NCI-H2227 (cell line): ENCODE measurements around the gene SIGLEC1.

Experiments used
- DNase-seq: peaks from one replicate; lab custom pipeline; 2025; ENCODE audit not compliant: unreplicated experiment; lab: John Stamatoyannopoulos, UW

SIGLEC1 gene

DNA sequence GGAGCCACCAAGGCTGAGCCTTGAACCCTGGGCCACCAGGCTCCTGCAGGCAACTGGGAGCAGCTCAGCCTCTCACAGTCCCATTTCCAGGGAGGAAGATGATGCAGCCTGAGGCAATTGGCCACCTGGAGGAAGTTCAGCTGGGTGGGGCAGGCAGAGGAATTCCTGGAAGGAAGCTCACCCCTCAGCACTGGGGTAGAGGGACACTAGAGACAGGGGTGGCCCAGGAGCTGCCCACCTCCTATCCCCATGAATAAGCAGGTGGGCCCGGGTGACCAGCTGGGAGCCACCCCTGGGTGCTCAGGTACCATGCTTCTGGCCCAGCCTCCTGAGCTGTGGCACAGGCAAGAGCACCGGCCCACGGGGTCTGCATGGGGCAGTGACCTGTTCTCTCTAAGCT lies 16.5 kb upstream of the SIGLEC1 start:
- DNase-seq = no peak

GRCh38 chr20:3728354-3728753 lies 16.0 kb upstream of the SIGLEC1 start:
- no peak for DNase-seq

DNA sequence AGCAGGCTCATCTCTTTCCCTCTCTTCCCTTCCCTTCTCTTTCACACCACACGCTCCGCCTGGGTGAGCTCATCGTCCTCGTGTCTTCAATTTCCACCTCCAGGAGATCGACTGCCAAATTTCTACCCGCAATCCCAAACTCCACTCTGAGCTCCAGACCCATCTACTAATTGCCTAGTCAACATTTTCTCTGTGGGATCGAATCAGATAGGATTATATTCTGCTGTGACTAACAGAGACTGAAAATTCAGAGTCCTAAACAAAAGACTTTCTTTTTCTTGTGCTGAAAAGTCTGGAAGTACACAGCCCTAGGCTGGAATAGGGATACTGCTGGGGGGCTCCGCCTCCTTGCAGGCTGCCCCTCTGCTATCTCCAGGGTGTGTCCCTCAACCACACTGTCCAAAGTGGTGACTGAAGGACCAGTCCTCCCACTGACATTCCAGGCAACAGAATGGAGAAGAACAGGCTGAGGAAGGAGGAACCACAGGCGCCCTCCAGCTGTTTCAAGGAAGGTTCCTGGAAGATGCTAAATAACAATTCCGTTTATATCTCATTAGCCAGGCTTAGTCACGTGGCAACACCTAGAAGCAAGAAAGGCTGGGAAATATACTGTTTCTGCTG lies 15.1 kb upstream of the SIGLEC1 start:
- no peak for DNase-seq

DNA sequence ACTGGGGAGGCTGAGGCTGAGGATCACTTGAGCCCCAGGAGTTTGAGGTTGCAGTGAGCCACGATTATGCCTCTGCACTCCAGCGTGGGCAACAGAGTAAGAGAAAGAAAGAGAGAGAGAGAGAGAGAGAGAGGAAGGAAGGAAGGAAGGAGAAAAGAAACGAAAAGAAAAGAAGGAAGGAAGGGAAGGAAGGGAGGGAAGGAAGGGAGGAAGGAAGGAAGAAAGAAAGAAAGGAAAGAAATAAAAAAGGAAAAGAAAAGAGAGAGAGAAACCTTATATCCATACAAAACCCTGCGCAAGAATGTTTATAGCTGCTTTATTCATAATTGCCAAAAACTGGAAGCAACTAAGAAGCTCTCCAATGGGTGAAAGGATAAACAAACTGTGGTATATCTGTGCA lies 12.0 kb upstream of the SIGLEC1 start:
- no peak for DNase-seq

GRCh38 chr20:3723284-3723683 lies 10.9 kb upstream of the SIGLEC1 start:
- no peak for DNase-seq

- no peak for DNase-seq
These were observed 9.5 kb upstream of the SIGLEC1 start for GRCh38 chr20:3721912-3722311.

DNA sequence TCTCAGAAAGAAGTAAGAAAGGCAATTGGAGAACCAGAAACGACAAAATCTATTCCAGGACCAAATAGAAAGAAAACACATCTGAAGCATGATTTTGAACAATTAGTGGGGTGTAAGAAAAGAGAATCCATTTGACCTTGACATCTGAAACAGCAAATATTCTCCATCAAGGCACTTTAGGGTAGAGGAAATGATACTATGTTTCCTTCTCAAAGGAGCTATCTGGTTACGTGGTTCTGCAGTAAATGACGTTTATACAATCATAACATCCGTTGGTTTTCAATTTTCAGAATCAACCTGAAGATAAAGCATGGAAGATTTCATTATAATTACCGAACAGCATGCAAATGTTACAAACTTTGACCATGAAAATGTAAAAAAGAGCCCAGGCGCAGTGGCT lies 8.2 kb upstream of the SIGLEC1 start:
- no peak for DNase-seq

DNA sequence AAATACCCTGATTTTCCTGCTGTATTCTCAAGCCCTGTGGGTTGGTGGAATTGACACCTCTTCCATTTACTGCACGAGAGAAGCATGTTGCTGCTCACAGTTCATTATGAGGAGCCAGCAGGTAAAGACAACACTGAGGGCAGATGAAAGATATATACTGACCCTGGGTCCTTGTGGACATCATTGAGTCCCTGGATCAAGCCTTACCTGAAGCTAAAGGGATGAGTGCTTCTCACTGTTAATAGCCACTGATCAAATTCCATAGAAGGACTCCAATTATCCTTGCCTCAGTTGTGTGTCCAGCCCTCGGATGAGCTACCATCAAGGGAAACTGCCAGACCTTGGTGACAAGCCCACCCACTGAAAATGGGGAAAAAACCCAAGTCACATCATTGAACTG lies 7.7 kb upstream of the SIGLEC1 start:
- DNase-seq = no peak

DNA sequence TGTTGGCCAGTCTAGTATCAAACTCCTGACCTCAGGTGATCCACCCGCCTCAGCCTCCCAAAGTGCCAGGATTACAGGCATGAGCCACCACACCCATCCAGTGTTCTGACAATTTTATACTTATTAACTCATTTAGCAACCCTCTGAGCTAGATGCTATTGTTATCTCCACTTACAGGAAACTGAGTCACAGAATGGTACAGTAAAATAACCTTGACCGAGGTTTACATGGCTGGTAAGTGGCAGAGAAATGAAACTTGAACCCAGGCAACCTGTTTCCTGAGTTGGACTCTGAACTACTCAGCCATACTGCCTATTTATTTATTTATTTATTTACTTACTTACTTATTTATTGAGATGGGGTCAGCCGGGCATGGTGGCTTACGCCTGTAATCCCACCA lies 6.6 kb upstream of the SIGLEC1 start:
- no peak for DNase-seq

- DNase-seq = peak; percentile 77
These were observed 3.9 kb upstream of the SIGLEC1 start for GRCh38 chr20:3716195-3716834.

DNA sequence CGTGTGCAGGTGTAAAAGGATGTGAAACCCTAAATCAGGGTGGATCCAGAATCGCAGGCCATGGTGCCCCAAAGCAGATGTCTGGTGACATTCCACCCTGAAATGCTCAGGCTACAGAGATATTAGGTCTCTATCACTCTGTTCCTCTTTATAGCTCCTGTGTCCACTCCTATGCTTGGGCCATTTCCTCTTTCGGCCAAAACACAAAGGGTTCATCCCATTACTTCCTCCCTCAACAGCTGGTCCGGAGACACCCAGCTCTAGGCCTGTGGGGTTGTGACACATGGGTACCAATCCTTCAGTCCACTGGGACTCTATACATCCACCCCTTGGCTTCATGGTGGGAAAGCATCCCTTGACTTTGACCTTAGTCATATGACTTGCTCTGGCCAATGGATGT lies 1.7 kb upstream of the SIGLEC1 start:
- DNase-seq = no peak

DNA sequence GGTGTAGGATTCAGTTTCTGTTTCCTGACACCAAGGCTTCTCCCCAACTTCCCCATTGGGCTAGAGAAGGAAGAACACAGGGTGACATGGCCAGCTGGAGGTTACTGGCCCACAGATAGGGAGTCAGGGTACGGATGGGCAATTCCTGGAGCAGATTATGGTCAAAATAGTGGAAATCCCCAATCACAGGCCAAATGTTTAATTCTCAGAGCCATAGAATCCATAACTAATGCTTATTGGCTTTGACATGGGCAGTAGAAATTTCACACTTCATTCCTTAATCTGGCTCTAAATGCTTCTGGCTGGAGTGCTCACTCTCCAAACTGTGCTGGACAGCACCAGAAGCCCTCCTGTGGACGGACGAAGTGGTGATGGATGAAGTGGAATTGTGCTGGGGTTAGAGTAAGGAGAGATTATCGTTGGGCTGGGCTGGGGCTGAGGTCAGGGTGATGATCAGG lies 887 bp downstream of the SIGLEC1 start:
- DNase-seq = no peak

DNA sequence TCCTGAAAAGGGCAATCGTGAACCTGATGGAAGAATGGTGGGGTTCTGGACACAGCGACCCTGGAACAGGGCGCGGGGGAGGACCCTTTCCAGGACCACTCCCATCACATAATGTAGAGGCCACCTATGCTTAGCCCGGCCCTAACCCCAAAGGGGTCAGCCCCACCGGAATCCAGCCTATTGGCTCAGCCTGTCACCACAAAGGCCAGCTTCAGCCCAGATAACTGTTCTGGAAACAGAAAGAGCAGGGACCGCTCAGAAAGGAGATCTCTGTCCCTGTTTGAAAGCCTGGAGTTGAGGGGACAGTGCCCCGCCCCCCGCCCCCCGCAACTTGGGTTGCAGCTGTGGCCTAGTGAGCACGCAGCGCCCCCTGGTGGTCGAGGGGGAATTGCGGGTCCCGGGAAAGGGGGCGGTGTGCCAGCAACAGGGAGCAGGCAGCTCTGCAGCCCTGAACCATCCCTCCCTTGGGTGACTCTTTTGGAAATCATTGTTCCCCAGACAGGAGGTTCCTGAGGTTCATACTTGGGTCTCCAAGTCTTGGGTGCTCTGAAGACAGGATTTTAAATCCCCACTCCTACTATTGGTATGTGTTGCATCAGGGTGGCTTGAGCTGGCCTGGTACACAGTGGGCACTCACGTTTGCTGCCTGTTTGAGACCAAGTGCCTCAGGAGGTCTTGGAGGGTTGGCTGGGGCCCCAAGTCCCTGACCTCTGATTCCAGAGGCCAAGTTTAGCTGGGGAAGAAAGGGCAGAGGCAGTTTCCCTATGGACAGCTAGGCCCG lies 1.5 kb downstream of the SIGLEC1 start:
- peak; percentile 60 for DNase-seq

GRCh38 chr20:3710011-3710466 lies 2.4 kb downstream of the SIGLEC1 start:
- DNase-seq = no peak

DNA sequence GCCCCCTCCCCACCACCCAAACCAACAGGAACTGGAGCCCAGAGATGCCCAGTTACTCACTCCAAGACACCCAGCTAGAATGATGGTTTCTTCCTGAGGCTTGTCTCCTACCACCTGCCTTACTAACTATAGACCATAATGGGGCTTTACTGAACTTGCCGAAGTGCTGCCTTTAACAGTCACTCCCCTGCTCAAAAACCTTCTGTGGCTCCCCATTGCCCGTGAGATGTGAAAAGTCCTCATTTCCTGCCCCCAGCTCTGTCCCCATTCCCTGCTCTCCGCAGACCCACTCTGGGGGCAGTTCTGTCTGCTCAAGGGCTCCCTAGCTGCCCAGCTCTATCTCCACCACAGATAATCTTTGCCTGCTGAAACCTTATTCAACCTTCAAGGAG lies 4.9 kb downstream of the SIGLEC1 start:
- no peak for DNase-seq

- DNase-seq = no peak
These were observed 5.5 kb downstream of the SIGLEC1 start for GRCh38 chr20:3706774-3707507.

DNA sequence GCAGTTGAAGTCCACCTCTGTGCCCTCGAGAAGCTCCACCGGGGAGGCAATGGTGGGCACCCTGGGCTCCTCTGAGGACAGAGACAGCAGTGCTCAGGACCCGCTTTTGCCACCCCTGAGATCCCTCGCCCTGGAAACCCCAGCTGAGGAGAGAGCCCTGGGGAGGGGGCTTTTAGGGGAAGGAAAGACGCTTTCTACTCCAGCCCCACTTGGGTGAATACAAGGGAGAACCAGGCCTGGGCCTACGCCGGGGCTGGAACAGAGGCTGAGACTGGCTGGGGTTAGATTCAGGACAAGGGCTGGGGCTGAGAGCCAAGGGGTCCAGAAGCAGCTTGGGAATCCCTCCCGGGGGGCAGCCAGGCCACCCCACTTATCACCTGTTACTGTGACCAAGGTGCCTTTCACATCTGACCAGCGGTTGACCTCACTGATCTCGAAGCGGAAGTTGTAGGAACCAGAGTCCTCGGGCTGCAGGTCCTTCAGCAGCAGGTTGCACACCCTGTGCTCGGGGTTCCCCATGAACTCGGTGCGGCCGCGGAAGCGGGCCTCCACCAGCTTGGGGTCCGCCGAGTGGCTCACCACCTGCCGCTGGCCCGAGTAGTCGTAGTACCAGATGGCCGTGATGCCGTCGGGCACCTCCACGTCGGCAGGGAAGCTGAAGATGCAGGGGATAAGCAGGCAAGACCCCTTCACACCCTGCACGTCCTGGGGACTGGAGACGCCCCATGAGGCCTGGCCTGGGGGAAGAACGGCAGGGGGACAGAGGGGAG lies 6.2 kb downstream of the SIGLEC1 start:
- DNase-seq = no peak

DNA sequence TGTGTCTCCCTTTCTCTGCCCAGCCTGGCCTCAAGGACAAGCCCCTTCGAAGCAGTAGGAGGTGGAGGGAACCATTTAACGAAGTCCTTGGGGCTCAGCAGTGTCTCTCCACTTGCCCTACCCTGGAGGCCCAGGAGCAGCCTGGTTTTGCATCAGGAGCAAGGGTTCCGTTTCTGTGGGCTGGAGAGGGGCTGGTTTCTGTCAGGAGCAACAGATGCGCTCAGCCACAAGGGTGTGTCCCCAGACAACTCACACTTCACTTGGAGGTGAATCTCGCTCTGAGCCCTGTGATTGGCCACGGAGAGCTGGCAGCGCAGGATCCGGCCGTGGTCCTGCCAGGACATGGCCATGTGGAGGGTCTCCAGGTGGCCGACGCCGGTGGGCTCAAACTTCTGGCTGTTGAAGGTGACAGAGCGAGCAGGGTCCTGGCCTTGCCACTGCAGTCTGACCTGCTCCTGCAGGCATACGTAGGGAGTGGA lies 6.9 kb downstream of the SIGLEC1 start:
- no peak for DNase-seq

DNA sequence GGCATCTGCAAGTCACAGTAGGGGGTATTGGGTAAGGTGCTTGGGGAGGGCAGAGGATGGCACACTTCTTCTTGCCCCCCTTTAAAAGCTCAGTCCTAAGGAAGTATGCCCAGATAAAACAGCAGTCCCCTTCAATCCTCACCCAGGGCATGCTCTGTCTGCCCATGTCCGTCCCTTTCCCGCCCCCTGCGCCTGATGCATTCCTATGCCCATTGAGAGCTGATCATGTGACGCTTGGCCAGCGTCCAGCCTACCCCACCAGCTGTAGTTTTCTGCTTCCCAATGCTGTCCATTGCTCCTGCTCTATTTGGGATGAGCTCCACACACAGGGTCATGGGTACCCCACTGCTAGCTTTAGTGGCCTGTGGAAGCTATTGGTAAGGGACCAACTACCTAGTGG lies 8.3 kb downstream of the SIGLEC1 start:
- no peak for DNase-seq

GRCh38 chr20:3702611-3703391 lies 9.6 kb downstream of the SIGLEC1 start:
- no peak for DNase-seq
